ENCODE measurements around the gene RPL13.

DNA sequence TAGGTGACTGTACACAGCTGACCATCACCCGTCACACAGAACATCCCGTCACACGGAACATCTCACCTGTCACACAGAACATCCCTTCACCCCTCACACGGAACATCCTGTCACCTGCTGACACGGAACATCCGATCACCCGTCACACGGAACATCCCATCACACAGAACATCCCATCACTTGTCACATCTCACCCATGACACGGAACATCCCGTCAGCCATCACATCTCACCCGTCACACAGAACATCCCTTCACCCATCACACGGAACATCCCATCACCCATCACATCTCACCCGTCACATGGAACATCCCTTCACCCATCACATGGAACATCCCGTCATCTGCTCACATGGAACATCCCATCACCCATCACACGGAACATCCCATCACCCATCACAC is 18.9 kb downstream of the RPL13 start:
- TF ChIP-seq POLR2AphosphoS5 (IDR thresholded peaks at IDR 0.05; ENCODE audit: low read depth, low read length) (no peak), FOXP2 (optimal IDR thresholded peaks at IDR 0.05; ENCODE audit: borderline replicate concordance, extremely low read depth, extremely low read length, insufficient read depth) (no peak), TAF1 (IDR thresholded peaks at IDR 0.05; ENCODE audit: borderline replicate concordance, insufficient read depth, low read length) (no peak)
- TF ChIP-seq, protein P1, sequence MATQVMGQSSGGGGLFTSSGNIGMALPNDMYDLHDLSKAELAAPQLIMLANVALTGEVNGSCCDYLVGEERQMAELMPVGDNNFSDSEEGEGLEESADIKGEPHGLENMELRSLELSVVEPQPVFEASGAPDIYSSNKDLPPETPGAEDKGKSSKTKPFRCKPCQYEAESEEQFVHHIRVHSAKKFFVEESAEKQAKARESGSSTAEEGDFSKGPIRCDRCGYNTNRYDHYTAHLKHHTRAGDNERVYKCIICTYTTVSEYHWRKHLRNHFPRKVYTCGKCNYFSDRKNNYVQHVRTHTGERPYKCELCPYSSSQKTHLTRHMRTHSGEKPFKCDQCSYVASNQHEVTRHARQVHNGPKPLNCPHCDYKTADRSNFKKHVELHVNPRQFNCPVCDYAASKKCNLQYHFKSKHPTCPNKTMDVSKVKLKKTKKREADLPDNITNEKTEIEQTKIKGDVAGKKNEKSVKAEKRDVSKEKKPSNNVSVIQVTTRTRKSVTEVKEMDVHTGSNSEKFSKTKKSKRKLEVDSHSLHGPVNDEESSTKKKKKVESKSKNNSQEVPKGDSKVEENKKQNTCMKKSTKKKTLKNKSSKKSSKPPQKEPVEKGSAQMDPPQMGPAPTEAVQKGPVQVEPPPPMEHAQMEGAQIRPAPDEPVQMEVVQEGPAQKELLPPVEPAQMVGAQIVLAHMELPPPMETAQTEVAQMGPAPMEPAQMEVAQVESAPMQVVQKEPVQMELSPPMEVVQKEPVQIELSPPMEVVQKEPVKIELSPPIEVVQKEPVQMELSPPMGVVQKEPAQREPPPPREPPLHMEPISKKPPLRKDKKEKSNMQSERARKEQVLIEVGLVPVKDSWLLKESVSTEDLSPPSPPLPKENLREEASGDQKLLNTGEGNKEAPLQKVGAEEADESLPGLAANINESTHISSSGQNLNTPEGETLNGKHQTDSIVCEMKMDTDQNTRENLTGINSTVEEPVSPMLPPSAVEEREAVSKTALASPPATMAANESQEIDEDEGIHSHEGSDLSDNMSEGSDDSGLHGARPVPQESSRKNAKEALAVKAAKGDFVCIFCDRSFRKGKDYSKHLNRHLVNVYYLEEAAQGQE (IDR thresholded peaks at IDR 0.05; ENCODE audit: insufficient read depth in 1 of 2, low read depth in 2 of 2, low read length in 2 of 2): no peak

All from PFSK-1 (cell line).